ENCODE measurements around the gene GP1BA. TPM values are rescaled to one million over a fixed set of nuclear protein-coding genes. Genes with fewer than 3 reads are reported as not detected.
A peak's percentile ranks its signal among the peaks of the same experiment; 100 is the strongest.
"Not testable (repeated sequence)": the region's sequence is repeated elsewhere in the genome, so short reads cannot be mapped to it uniquely, and the experiment has no call there.

The GP1BA gene
- total and polyA plus RNA-seq, 7 experiments from 2014 or later: 1.6 TPM; not detected in 6

GRCh38 chr17:4920351-4921048 is 11.6 kb upstream of the GP1BA start:
- ATAC-seq: peak; percentile 65
- no peak overlapping the region for H3K27ac Mint-ChIP-seq
- no peak overlapping the region for H3K4me3 Mint-ChIP-seq
- Histone ChIP-seq H3K27ac (ENCODE audit: low read depth, low read length) (no peak overlapping the region), H3K9me3 (ENCODE audit: control insufficient read depth in 2 of 3, low read length in 3 of 3) (no peaks in the 10 kb centered on the region), H3K4me3 (ENCODE audit: low read length) (no peak overlapping the region), H3K27me3 (ENCODE audit: control insufficient read depth in 2 of 2, insufficient read depth in 2 of 2, low read length in 2 of 2) (no peaks in the 10 kb centered on the region), H3K36me3 (ENCODE audit: control insufficient read depth in 2 of 3, insufficient read depth in 3 of 3, low read length in 3 of 3) (no peaks in the 10 kb centered on the region), H3K4me1 (ENCODE audit: control insufficient read depth in 2 of 2, insufficient read depth in 2 of 2, low read length in 2 of 2) (no peaks in the 10 kb centered on the region)
- no peaks in the 10 kb centered on the region for H3K27me3 Mint-ChIP-seq
- intact Hi-C loops (cut with micrococcal nuclease): no loop called here
- ChIA-PET POLR2A (interaction anchor here (1.1 to 1.4 kb wide), 2 partner anchors 11 to 47 kb away, joined by 3 to 4 read pairs; partner anchors contain the start of gene SPAG7), CTCF (no interaction called here)
- DNase-seq: no peak
- peaks cover 0 to 5% (median 0%) of the 10 kb centered on the region in 7 donors for H3K4me1 Mint-ChIP-seq
- no peaks in the 10 kb centered on the region for H3K9me3 Mint-ChIP-seq
- peaks cover 0 to 4% (median 0%) of the 10 kb centered on the region in 5 donors for H3K36me3 Mint-ChIP-seq

- Mint-ChIP-seq H3K27me3 (no peaks in the 10 kb centered on the region), H3K36me3 (peaks cover 0 to 4% (median under 1%) of the 10 kb centered on the region in 5 donors), H3K27ac (no peak overlapping the region), H3K9me3 (no peaks in the 10 kb centered on the region), H3K4me1 (peaks cover 0 to 6% (median under 1%) of the 10 kb centered on the region in 7 donors), H3K4me3 (no peak overlapping the region)
- intact Hi-C loops (cut with micrococcal nuclease): no loop called here
- ATAC-seq: no peak
- H3K4me3 ChIP-seq (ENCODE audit: low read length): no peak overlapping the region
- H3K27me3 ChIP-seq (ENCODE audit: control insufficient read depth in 2 of 2, insufficient read depth in 2 of 2, low read length in 2 of 2): no peaks in the 10 kb centered on the region
- DNase-seq: no peak
- no peaks in the 10 kb centered on the region for H3K36me3 ChIP-seq (ENCODE audit: control insufficient read depth in 2 of 3, insufficient read depth in 3 of 3, low read length in 3 of 3)
- CTCF ChIA-PET: no interaction called here
- POLR2A ChIA-PET: no interaction called here
- no peaks in the 10 kb centered on the region for H3K4me1 ChIP-seq (ENCODE audit: control insufficient read depth in 2 of 2, insufficient read depth in 2 of 2, low read length in 2 of 2)
- no peak overlapping the region for H3K27ac ChIP-seq (ENCODE audit: low read depth, low read length)
- no peaks in the 10 kb centered on the region for H3K9me3 ChIP-seq (ENCODE audit: control insufficient read depth in 2 of 3, low read length in 3 of 3)
Measured at GRCh38 chr17:4921320-4921719, 10.8 kb upstream of the GP1BA start.

GRCh38 chr17:4926577-4927335 is 5.3 kb upstream of the GP1BA start:
- H3K4me3 ChIP-seq (ENCODE audit: low read length); H3K27ac Mint-ChIP-seq; DNase-seq; ATAC-seq; H3K9me3 Mint-ChIP-seq; H3K9me3 ChIP-seq (ENCODE audit: control insufficient read depth in 2 of 3, low read length in 3 of 3); H3K27me3 ChIP-seq (ENCODE audit: control insufficient read depth in 2 of 2, insufficient read depth in 2 of 2, low read length in 2 of 2); POLR2A ChIA-PET; H3K4me1 ChIP-seq (ENCODE audit: control insufficient read depth in 2 of 2, insufficient read depth in 2 of 2, low read length in 2 of 2); H3K27me3 Mint-ChIP-seq; H3K27ac ChIP-seq (ENCODE audit: low read depth, low read length); intact Hi-C loops (cut with micrococcal nuclease); CTCF ChIA-PET: not testable (repeated sequence)
- peaks cover 11 to 28% (median 19%) of the 10 kb centered on the region in 5 donors for H3K36me3 Mint-ChIP-seq
- H3K36me3 ChIP-seq (ENCODE audit: control insufficient read depth in 2 of 3, insufficient read depth in 3 of 3, low read length in 3 of 3): peaks cover 0 to 14% (median 0%) of the 10 kb centered on the region in 3 experiments
- H3K4me3 Mint-ChIP-seq: peak overlapping the region in 1 of 10 donors; percentile 8
- peaks cover 4 to 19% (median 10%) of the 10 kb centered on the region in 7 donors for H3K4me1 Mint-ChIP-seq

- Mint-ChIP-seq H3K27me3 (peaks cover 0 to under 1% (median 0%) of the 10 kb centered on the region in 5 donors), H3K4me3 (no peak overlapping the region), H3K4me1 (peaks cover 13 to 29% (median 21%) of the 10 kb centered on the region in 7 donors), H3K9me3 (peaks cover 0 to 1% (median 0%) of the 10 kb centered on the region in 11 donors), H3K27ac (peak overlapping the region in 1 of 9 donors; percentile 5), H3K36me3 (peaks cover 13 to 32% (median 19%) of the 10 kb centered on the region in 5 donors)
- POLR2A ChIA-PET: interaction anchor here (0.6 kb wide), 1 partner anchor 20 kb away, joined by 3 read pairs; no protein-coding TSS in a partner anchor
- CTCF ChIA-PET: no interaction called here
- ATAC-seq (no peak), DNase-seq (no peak)
- intact Hi-C loops (cut with micrococcal nuclease): no loop called here
- H3K36me3 ChIP-seq (ENCODE audit: control insufficient read depth in 2 of 3, insufficient read depth in 3 of 3, low read length in 3 of 3): peaks cover 0 to 14% (median 0%) of the 10 kb centered on the region in 3 experiments
- H3K27me3 ChIP-seq (ENCODE audit: control insufficient read depth in 2 of 2, insufficient read depth in 2 of 2, low read length in 2 of 2): no peaks in the 10 kb centered on the region
- H3K27ac ChIP-seq (ENCODE audit: low read depth, low read length): no peak overlapping the region
- H3K4me1 ChIP-seq (ENCODE audit: control insufficient read depth in 2 of 2, insufficient read depth in 2 of 2, low read length in 2 of 2): peaks cover under 1% of the 10 kb centered on the region in 2 donors
- H3K4me3 ChIP-seq (ENCODE audit: low read length): no peak overlapping the region
- no peaks in the 10 kb centered on the region for H3K9me3 ChIP-seq (ENCODE audit: control insufficient read depth in 2 of 3, low read length in 3 of 3)
Measured at GRCh38 chr17:4928881-4929280, 3.2 kb upstream of the GP1BA start.

GRCh38 chr17:4932756-4933155 is 679 bp downstream of the GP1BA start:
- POLR2A ChIA-PET: interaction anchor here (1.0 kb wide), 1 partner anchor 36 kb away, joined by 3 read pairs; no protein-coding TSS in a partner anchor
- peaks cover 13 to 31% (median 17%) of the 10 kb centered on the region in 5 donors for H3K36me3 Mint-ChIP-seq
- ATAC-seq: no peak
- H3K4me3 Mint-ChIP-seq: no peak overlapping the region
- Histone ChIP-seq H3K27ac (ENCODE audit: low read depth, low read length) (no peak overlapping the region), H3K36me3 (ENCODE audit: control insufficient read depth in 2 of 3, insufficient read depth in 3 of 3, low read length in 3 of 3) (peaks cover 0 to 28% (median 7%) of the 10 kb centered on the region in 3 experiments), H3K27me3 (ENCODE audit: control insufficient read depth in 2 of 2, insufficient read depth in 2 of 2, low read length in 2 of 2) (no peaks in the 10 kb centered on the region), H3K4me1 (ENCODE audit: control insufficient read depth in 2 of 2, insufficient read depth in 2 of 2, low read length in 2 of 2) (peaks cover 8% of the 10 kb centered on the region in 2 donors), H3K9me3 (ENCODE audit: control insufficient read depth in 2 of 3, low read length in 3 of 3) (no peaks in the 10 kb centered on the region), H3K4me3 (ENCODE audit: low read length) (no peak overlapping the region)
- no peak overlapping the region for H3K27ac Mint-ChIP-seq
- H3K9me3 Mint-ChIP-seq: peaks cover 0 to 1% (median 0%) of the 10 kb centered on the region in 11 donors
- DNase-seq: no peak
- H3K27me3 Mint-ChIP-seq: peaks cover 0 to 4% (median 0%) of the 10 kb centered on the region in 5 donors
- CTCF ChIA-PET: interaction anchor here (0.6 kb wide), 1 partner anchor 27 kb away, joined by 3 read pairs; no protein-coding TSS in a partner anchor
- intact Hi-C loops (cut with micrococcal nuclease): no loop called here
- peaks cover 22 to 49% (median 33%) of the 10 kb centered on the region in 7 donors for H3K4me1 Mint-ChIP-seq

GRCh38 chr17:4933646-4934045 is 1.6 kb downstream of the GP1BA start:
- no peak overlapping the region for H3K4me3 ChIP-seq (ENCODE audit: low read length)
- Mint-ChIP-seq H3K27me3 (peaks cover 0 to 4% (median 0%) of the 10 kb centered on the region in 5 donors), H3K4me1 (peaks cover 31 to 56% (median 38%) of the 10 kb centered on the region in 7 donors), H3K9me3 (peaks cover 0 to 1% (median 0%) of the 10 kb centered on the region in 11 donors), H3K36me3 (peaks cover 13 to 27% (median 17%) of the 10 kb centered on the region in 5 donors), H3K27ac (peak overlapping the region in 7 of 9 donors; percentile 34 to 79 (median 57)), H3K4me3 (peak overlapping the region in 5 of 10 donors; percentile 30 to 66 (median 56))
- DNase-seq (no peak), ATAC-seq (no peak)
- H3K36me3 ChIP-seq (ENCODE audit: control insufficient read depth in 2 of 3, insufficient read depth in 3 of 3, low read length in 3 of 3): peaks cover 0 to 32% (median 7%) of the 10 kb centered on the region in 3 experiments
- ChIA-PET POLR2A (interaction anchor here (0.8 to 1.3 kb wide), 2 partner anchors 9 to 34 kb away, joined by 3 to 7 read pairs; partner anchors contain the start of gene SPAG7), CTCF (no interaction called here)
- H3K27ac ChIP-seq (ENCODE audit: low read depth, low read length): no peak overlapping the region
- H3K4me1 ChIP-seq (ENCODE audit: control insufficient read depth in 2 of 2, insufficient read depth in 2 of 2, low read length in 2 of 2): peaks cover 15 to 16% of the 10 kb centered on the region in 2 donors
- intact Hi-C loops (cut with micrococcal nuclease): no loop called here
- no peaks in the 10 kb centered on the region for H3K9me3 ChIP-seq (ENCODE audit: control insufficient read depth in 2 of 3, low read length in 3 of 3)
- no peaks in the 10 kb centered on the region for H3K27me3 ChIP-seq (ENCODE audit: control insufficient read depth in 2 of 2, insufficient read depth in 2 of 2, low read length in 2 of 2)
